GDM1 (cell line): ENCODE measurements around the gene BHLHE41.

Experiments used
- DNase-seq: peaks from one replicate; lab custom pipeline; 2025; lab: John Stamatoyannopoulos, UW

The BHLHE41 gene

GRCh38 chr12:26113853-26114719 lies 10.8 kb downstream of the BHLHE41 start:
- peak; percentile 75 for DNase-seq

- no peak for DNase-seq
Measured at GRCh38 chr12:26113181-26113654, 11.6 kb downstream of the BHLHE41 start.

- DNase-seq = no peak
Measured at GRCh38 chr12:26112703-26113147, 12.1 kb downstream of the BHLHE41 start.

GRCh38 chr12:26112232-26112631 lies 12.6 kb downstream of the BHLHE41 start:
- no peak for DNase-seq

- no peak for DNase-seq
Measured at GRCh38 chr12:26109343-26109881, 15.4 kb downstream of the BHLHE41 start.

GRCh38 chr12:26108915-26109314 lies 15.9 kb downstream of the BHLHE41 start:
- no peak for DNase-seq

GRCh38 chr12:26106347-26106746 lies 18.5 kb downstream of the BHLHE41 start:
- no peak for DNase-seq

- no peak for DNase-seq
Measured at GRCh38 chr12:26102953-26103352, 21.9 kb downstream of the BHLHE41 start.

GRCh38 chr12:26101763-26102162 lies 23.1 kb downstream of the BHLHE41 start:
- no peak for DNase-seq

GRCh38 chr12:26101350-26101734 lies 23.5 kb downstream of the BHLHE41 start:
- DNase-seq = no peak

GRCh38 chr12:26100666-26101349 lies 24.0 kb downstream of the BHLHE41 start:
- no peak for DNase-seq

- peak; percentile 29 for DNase-seq
Measured at GRCh38 chr12:26097046-26097878, 27.6 kb downstream of the BHLHE41 start.

GRCh38 chr12:26096036-26096435 lies 28.8 kb downstream of the BHLHE41 start:
- no peak for DNase-seq

GRCh38 chr12:26095186-26095585 lies 29.7 kb downstream of the BHLHE41 start:
- no peak for DNase-seq

- DNase-seq = no peak
Measured at GRCh38 chr12:26092346-26093105, 32.3 kb downstream of the BHLHE41 start.

- DNase-seq = no peak
Measured at GRCh38 chr12:26091822-26092221, 33.0 kb downstream of the BHLHE41 start.

GRCh38 chr12:26090836-26091510 lies 33.9 kb downstream of the BHLHE41 start:
- no peak for DNase-seq

GRCh38 chr12:26088998-26089397 lies 35.8 kb downstream of the BHLHE41 start:
- DNase-seq = no peak

- no peak for DNase-seq
Measured at GRCh38 chr12:26086936-26087335, 37.9 kb downstream of the BHLHE41 start.

- no peak for DNase-seq
Measured at GRCh38 chr12:26080911-26081310, 43.9 kb downstream of the BHLHE41 start.
